ENCODE results near the gene PRR30. TPM values are rescaled to one million over a fixed set of nuclear protein-coding genes. Genes with fewer than 3 reads are reported as not detected.

Gene PRR30
- total RNA-seq, 1 donor from 2014 or later = not detected

- DNase-seq = no peak
Measured at GRCh38 chr2:27154488-27154887, 15.3 kb upstream of the PRR30 start.

GRCh38 chr2:27152796-27153464, 13.7 kb upstream of the PRR30 start:
- DNase-seq = no peak

DNA sequence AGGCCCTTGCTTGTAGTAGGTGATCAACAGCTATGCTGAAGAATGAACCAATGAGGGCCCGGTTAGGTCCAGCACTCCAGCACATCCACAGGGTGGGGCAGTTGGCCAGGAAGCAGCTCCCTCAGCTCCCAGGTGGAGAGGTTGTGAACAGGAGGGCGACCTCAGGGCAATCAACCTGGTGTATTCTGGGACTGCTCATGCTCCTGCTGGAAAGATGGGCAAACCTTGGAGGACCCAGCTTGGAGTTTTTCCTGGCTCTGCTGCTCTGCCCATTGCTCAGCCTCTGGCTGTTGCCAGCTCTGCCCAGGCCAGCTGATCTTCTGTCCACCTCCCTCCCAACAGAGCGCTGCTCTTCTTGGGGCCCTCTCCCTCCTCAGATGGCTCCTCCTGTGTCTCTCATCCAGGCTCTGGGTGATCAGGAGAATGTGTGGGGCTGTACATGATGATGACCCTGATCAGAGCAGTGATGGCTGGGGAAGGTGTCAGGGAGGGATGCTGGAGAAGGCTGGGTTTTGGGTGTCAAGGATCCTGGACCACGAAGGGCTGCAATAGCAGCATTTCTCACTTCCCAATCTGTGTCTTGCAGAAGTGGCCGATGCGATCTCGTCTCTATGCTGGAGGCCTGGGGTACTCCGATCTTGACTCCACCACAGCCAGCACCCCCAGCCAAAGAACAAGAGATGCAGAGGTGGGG, 13.0 kb upstream of the PRR30 start:
- no peak for DNase-seq

DNA sequence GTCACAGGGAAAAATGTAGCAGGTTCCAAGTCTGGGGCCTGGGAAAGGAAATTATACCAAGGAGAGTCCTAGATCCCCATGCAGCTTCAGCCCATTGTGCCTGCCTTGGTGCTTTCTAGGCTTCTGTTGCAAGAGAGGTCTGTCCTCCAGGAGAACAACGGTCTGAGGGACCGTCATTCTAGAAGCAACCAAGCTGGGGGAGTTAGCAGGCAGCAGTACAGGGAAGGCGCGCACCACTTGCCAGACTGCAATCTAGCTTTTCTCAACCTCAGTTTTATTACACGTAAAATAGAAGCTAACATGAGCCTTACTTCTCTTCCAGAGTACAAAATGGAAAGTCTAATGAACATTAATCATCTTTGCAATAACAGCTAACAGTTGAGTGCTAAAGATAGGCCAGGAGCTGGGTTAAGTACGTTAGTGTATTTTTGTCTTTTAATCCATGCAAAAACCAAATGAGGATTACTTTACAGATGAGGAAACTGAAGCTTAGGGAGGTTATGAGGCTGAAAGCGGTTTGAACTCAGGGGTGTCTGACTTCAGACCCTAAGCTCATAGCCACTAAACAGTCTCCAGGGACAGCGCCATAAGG, 11.5 kb upstream of the PRR30 start:
- DNase-seq = no peak

GRCh38 chr2:27149570-27150405, 10.6 kb upstream of the PRR30 start:
- no peak for DNase-seq

- no peak for DNase-seq
Measured at GRCh38 chr2:27148801-27149439, 9.7 kb upstream of the PRR30 start, which contains the start of gene TCF23. TCF23 (plus strand) TSS chr2:27149004; CDS start chr2:27149134, 130 bp downstream.

GRCh38 chr2:27147935-27148334, 8.7 kb upstream of the PRR30 start:
- DNase-seq = no peak

DNA sequence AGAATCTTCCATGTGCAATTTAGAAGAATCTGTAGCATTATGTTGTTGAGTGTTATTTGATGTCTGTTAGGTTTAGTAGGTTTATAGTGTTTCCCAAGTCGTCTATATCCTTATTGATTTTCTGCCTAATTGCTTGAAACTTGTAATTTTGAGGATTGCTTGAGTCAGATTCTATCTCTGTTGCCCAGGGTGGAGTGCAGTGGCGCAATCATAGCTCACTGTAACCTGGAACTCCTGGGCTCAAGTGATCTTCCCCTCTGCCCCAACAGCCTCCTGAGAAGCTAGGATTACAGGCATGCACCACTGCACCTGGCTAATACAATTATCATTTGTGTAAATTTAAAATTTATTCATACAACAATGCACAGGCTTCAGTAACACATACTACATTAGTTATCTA, 6.5 kb upstream of the PRR30 start:
- no peak for DNase-seq

- DNase-seq = no peak
Measured at GRCh38 chr2:27143285-27143684, 4.1 kb upstream of the PRR30 start.

- DNase-seq = no peak
Measured at GRCh38 chr2:27138111-27138510, 1.1 kb downstream of the PRR30 start.

DNA sequence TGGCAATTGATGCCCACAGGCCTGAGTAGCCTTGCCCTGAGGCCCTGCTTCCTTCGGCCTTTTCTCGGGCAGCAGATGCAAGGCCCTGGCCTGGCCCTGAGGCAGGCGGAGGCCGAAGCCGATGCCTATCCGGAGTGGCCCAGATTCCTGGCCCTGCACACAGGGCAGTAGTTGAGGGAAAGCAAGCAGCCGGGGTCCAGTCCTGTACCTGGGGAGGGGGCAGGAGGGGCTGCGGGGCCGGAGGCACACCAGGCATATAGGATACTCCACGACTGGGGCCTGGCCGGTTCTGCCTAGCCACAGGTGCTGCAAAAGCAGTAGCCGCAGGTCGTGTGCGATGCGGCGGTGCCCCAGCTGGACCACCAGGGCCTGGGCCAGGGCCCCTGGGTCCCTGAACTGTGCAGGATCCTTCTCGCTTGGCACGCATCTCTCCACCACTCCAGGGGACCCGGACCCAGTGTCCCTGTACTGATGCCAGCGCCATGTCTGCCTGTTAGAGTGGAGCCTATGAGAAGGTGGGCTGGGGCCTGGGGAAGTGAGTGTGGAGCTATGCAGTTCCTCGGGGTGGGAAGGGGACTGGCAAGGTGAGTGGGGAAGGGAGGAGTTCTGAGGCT, 1.8 kb downstream of the PRR30 start:
- DNase-seq = no peak

- no peak for DNase-seq
Measured at GRCh38 chr2:27136751-27137150, 2.5 kb downstream of the PRR30 start.

- no peak for DNase-seq
Measured at GRCh38 chr2:27135478-27135955, 3.7 kb downstream of the PRR30 start.

DNA sequence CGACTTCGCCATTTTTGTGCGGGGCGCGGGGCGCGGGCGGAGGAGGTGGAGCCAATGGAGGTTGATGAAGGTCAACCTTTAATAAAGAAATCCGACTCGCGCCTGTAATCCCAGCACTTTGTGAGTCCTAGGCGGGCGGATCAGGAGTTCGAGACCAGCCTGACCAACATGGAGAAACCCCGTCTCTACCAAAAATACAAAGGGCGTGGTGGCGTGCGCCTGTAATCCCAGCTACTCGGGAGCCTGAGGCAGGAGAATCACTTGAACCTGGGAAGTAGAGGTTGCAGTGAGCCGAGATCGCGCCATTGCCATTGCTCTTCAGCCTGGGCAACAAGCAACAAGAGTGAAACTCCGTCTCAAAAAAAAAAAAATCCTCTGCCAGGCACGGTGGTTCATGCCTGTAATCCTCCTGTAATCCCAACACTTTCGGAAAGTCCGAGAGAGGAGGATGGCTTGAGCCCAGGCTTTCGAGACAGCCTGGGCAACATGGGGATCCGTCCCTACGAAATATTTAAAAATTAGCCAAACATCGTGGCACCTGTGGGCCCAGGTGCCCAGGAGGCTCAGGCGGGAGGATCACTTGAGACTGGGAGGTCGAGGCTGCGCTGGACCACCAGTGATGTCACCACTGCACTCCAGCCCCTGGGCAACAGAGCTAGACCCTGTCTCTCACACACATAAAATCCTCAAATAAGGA, 4.3 kb downstream of the PRR30 start:
- DNase-seq = no peak

DNA sequence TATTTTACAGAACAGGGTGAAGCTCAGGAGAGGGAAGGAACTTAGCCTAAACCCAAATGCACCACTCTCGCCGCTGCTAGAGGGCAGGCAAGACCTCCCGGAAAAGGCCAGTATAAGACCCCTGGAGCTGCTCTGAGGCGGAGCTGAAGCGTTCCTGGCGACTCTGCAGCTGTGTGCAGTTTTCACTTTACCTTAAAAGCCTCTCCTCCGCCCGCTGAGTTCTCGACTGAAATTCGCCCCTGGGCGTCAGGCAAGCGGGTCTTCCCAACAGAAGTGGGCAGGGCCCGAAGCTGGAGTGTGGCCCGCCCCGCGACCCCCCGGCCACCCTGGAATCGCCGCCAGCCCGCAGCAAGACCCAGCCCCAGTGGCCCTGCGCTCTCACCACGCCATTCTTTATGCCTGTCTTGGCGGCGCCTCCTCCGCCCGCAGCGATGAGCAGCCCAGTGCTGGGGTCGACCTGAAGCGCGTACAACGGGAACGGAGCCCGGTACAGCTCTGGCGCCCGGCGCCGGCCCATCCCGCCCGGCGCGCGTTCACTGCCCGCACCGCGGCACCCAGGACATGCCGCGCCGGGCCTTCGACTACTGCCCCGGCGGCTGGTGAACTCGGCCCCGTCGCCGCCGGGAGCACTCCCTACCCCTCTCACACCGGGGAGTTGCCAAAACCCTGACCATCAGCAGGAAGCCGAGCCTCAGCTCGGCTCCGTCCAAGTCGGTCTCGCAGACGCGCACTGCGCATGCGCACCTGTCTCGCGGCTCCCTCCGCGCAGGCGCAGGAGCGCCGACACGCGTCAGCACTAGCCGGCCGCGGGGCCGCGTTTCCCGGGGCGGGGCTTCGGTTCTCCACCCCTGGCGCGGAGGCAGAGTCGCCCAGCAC, 5.1 kb downstream of the PRR30 start, which contains the start of gene PREB:
Gene PREB (minus strand): TSS at position 732 of the 876 bp plus-strand sequence. CDS start 215 bp downstream, at position 517.
- DNase-seq = peak; percentile 88

- DNase-seq = no peak
Measured at GRCh38 chr2:27133195-27133875, 5.9 kb downstream of the PRR30 start.

DNA sequence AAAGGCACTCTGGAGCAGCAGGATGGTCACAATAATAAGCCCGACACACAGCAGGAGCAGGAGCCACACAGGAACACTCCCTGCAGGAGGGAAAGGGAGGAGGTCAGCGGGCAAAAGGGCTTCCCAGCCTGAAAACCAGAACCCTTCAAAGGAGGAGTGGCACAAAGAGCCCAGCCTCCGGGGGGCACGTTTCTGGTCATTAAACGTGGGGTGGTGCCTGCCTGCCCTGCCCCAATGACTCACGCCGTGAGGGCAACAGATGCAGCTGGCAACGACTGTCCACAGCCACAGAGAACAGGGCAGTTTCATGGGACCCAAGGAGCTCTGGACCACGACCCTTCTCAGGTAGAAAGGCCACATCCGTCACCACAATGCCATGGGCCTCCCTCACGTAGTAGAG, 7.8 kb downstream of the PRR30 start:
- DNase-seq = no peak

- DNase-seq = no peak
Measured at GRCh38 chr2:27130396-27130795, 8.8 kb downstream of the PRR30 start.

Data from skin of body (tissue), 2 donors.